Progenitor cell of endocrine pancreas (in vitro differentiated cells): ENCODE measurements around the gene CMTM6. TPM values are rescaled to one million over a fixed set of nuclear protein-coding genes. Genes with fewer than 3 reads are reported as not detected.

ENCODE experiments used
- DNase-seq: peaks from one replicate; pipeline ENCODE4 v3.0.0; 2021; ENCODE audit warnings: low spot score; ENCODE audit not compliant: unreplicated experiment
- H3K27ac Mint-ChIP-seq: 2 replicates; pipeline ENCODE4 v1.8.0; 2021; ENCODE audit warnings: mild to moderate bottlenecking, moderate library complexity, mixed read lengths
- H3K27me3 Mint-ChIP-seq: 2 replicates; pipeline ENCODE4 v1.8.0; 2021; ENCODE audit warnings: mixed read lengths
- H3K36me3 Mint-ChIP-seq: 2 replicates; pipeline ENCODE4 v1.8.0; 2022; ENCODE audit warnings: mixed read lengths; ENCODE audit not compliant: insufficient read depth
- H3K4me1 Mint-ChIP-seq: 2 replicates; pipeline ENCODE4 v1.8.0; 2021; ENCODE audit warnings: low read depth, mixed read lengths
- H3K4me3 Mint-ChIP-seq: 2 replicates; pipeline ENCODE4 v1.8.0; 2021; ENCODE audit warnings: low read depth, mild to moderate bottlenecking, moderate library complexity, mixed read lengths
- H3K9me3 Mint-ChIP-seq: 2 replicates; pipeline ENCODE4 v1.8.0; 2021; ENCODE audit warnings: low read depth, mixed read lengths
- CTCF ChIP-seq: fragments of 200-600 bp; sonication (generic); IDR thresholded peaks from one replicate; pipeline ENCODE4 v1.5.0; 2021; ENCODE audit warnings: antibody characterized with exemption, mild to moderate bottlenecking; ENCODE audit not compliant: unreplicated experiment
- total RNA-seq: library from RNA; stranded (reverse); gene quantifications from 2 replicates; pipeline ENCODE4 v1.2.1, GENCODE V29; 2021

The CMTM6 gene
- total RNA-seq, 1 donor from 2014 or later: 52.7 TPM

GRCh38 chr3:32459450-32459849, 43.2 kb downstream of the CMTM6 start:
- H3K4me1 Mint-ChIP-seq: peaks cover 28% of the 10 kb centered on the region
- H3K27me3 Mint-ChIP-seq: peaks cover 4% of the 10 kb centered on the region
- no peak for TF ChIP-seq CTCF
- H3K9me3 Mint-ChIP-seq: no peaks in the 10 kb centered on the region
- no peak for DNase-seq
- H3K27ac Mint-ChIP-seq: no peak overlapping the region
- H3K36me3 Mint-ChIP-seq: peaks cover 9% of the 10 kb centered on the region
- H3K4me3 Mint-ChIP-seq: no peak overlapping the region

- no peak overlapping the region for H3K4me3 Mint-ChIP-seq
- no peaks in the 10 kb centered on the region for H3K9me3 Mint-ChIP-seq
- peaks cover 9% of the 10 kb centered on the region for H3K36me3 Mint-ChIP-seq
- TF ChIP-seq CTCF: no peak
- no peak for DNase-seq
- peaks cover 4% of the 10 kb centered on the region for H3K27me3 Mint-ChIP-seq
- H3K4me1 Mint-ChIP-seq: peaks cover 29% of the 10 kb centered on the region
- H3K27ac Mint-ChIP-seq: peak overlapping the region; percentile 53
These were observed 44.6 kb downstream of the CMTM6 start for GRCh38 chr3:32457971-32458471.

DNA sequence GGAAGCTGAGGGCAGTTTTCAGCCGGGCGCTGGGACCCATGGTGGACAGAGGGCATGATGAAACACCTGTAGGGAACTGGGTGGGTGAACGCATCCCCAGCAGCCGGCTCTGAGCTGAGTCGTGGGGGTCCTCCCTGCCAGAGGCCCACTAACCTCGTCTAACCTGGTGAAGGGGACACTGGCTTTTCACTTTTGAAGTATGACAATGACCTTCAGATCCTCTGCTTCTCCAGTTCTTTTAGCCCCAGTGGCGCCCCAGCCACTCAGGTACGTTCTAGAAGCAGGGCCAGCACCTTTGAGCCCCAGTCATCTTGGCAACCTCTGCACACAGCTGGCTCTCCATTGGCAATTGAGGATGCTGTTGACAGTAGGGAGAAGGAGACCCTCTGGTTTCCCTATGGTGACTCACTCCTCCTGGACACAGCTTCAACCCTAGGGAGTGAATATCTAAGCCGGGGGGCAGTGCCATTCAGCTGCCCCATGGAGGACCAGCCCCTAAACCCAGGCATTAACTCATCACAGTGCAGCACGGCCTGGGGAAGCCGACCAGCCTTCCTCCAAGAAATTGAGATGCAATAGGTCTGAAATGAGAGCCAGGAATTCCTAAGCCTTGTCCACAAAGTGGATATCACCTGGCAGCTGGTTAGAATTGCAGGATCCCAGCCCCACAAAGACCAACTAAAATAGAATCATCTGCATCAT, 46.1 kb downstream of the CMTM6 start:
- Mint-ChIP-seq H3K4me3 (no peak overlapping the region), H3K27ac (no peak overlapping the region), H3K36me3 (peaks cover 12% of the 10 kb centered on the region), H3K4me1 (peaks cover 29% of the 10 kb centered on the region), H3K27me3 (peaks cover 4% of the 10 kb centered on the region), H3K9me3 (no peaks in the 10 kb centered on the region)
- TF ChIP-seq CTCF: no peak
- DNase-seq: no peak

GRCh38 chr3:32455609-32456428, 46.8 kb downstream of the CMTM6 start:
- DNase-seq: no peak
- peaks cover 27% of the 10 kb centered on the region for H3K4me1 Mint-ChIP-seq
- H3K27me3 Mint-ChIP-seq: peaks cover 4% of the 10 kb centered on the region
- H3K9me3 Mint-ChIP-seq: no peaks in the 10 kb centered on the region
- peaks cover 12% of the 10 kb centered on the region for H3K36me3 Mint-ChIP-seq
- H3K27ac Mint-ChIP-seq: no peak overlapping the region
- H3K4me3 Mint-ChIP-seq: no peak overlapping the region
- TF ChIP-seq CTCF: no peak

DNA sequence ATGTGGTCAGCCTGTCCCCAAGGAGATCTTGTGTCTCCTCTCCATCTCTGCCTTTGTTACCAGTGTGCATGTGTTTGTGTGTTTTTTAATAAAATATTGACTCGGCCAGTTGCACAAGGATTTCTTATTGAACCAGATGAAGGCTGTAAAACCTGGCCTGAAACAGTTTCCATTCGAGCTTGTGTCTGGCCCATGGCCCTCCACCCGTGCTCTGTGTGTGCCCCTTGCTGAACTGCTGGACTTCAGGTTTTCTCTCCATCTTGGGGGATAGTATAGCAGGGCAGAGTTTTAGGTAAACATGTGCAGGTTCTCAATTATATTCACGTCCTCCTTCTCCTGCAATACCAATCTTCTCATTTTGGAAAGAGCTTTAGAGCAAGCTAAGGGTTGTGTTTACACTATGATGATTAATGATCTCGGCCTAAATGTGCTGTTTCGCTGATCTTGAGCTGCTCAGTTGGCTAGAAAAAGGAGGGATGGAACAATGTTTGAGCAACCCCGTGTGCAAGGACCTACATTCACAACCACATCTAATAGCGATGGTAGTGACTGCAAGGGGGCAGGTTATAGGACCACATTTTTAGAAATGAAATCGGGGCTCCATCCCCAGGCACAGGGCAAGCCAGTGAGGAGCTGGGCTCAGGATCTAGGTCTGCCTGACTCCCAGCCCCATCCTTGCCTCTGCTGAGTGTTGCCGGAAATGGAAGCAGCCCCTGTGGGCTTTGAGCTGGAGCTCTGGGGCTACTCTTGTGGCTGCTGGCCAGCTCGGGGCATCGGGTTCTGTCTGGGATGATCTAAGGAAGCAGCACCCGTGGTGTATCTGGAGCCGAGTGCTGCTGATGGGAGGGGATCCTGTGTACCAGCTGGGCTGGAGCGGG, 47.7 kb downstream of the CMTM6 start:
- Mint-ChIP-seq H3K4me1 (peaks cover 19% of the 10 kb centered on the region), H3K4me3 (no peak overlapping the region), H3K27ac (peak overlapping the region; percentile 8), H3K9me3 (no peaks in the 10 kb centered on the region), H3K36me3 (peaks cover 16% of the 10 kb centered on the region), H3K27me3 (peaks cover 4% of the 10 kb centered on the region)
- TF ChIP-seq CTCF: no peak
- no peak for DNase-seq
